ENCODE measurements around the gene GPC3.

- TF ChIP-seq CTCF (IDR thresholded peaks at IDR 0.05) = no peak
- TF ChIP-seq POLR2A (IDR thresholded peaks at IDR 0.05) = no peak
These were observed 409.8 kb downstream of the GPC3 start for GRCh38 chrX:133575501-133576136.

All from right lobe of liver (tissue), 4 donors.